ENCODE results near the gene PRPF40A.

Gene PRPF40A

DNA sequence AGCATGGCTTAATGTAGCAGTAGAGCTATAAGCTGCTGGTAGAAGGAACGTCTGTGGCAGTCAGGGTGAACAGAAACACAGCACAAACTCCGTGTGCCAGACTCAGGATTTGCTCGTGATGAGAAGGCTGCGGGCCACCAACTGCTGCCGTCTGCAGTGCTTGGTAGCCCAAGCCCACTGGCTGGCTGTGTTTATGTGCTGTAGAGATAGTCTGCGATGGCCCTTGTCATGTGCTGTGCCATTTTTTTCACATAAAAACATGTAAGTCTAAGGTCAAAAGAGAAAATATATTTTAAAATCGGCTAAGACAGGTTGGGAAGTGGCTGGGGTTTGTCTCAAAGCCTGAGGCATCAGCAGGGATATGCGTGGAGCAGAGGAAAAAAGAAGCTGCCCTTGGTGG lies 78.7 kb downstream of the PRPF40A start:
- H3K9me2 ChIP-seq (replicated peaks; ENCODE audit: insufficient read depth, low read length) = no peaks in the 10 kb centered on the region
- no peak overlapping the region for H3K4me3 ChIP-seq (ENCODE audit: low read length)
- H3K27me3 ChIP-seq (replicated peaks; ENCODE audit: insufficient read depth, low read length) = no peaks in the 10 kb centered on the region
- no peak overlapping the region for H3K27ac ChIP-seq (ENCODE audit: low read length)
- no peaks in the 10 kb centered on the region for H3K9me3 ChIP-seq (replicated peaks; ENCODE audit: insufficient read depth, low read length)
- no peaks in the 10 kb centered on the region for H4K20me1 ChIP-seq (ENCODE audit: insufficient read depth, low read length)
- no peak overlapping the region for H3K4me2 ChIP-seq (ENCODE audit: low read depth, low read length)
- no peaks in the 10 kb centered on the region for H3K36me3 ChIP-seq (replicated peaks; ENCODE audit: insufficient read depth, low read length)
- H2AFZ ChIP-seq (ENCODE audit: low read length) = no peak overlapping the region
- DNase-seq = no peak
- H3K9ac ChIP-seq (ENCODE audit: low read length) = no peak overlapping the region
- no peaks in the 10 kb centered on the region for H3K4me1 ChIP-seq (ENCODE audit: low read length)
- TF ChIP-seq, protein P1, sequence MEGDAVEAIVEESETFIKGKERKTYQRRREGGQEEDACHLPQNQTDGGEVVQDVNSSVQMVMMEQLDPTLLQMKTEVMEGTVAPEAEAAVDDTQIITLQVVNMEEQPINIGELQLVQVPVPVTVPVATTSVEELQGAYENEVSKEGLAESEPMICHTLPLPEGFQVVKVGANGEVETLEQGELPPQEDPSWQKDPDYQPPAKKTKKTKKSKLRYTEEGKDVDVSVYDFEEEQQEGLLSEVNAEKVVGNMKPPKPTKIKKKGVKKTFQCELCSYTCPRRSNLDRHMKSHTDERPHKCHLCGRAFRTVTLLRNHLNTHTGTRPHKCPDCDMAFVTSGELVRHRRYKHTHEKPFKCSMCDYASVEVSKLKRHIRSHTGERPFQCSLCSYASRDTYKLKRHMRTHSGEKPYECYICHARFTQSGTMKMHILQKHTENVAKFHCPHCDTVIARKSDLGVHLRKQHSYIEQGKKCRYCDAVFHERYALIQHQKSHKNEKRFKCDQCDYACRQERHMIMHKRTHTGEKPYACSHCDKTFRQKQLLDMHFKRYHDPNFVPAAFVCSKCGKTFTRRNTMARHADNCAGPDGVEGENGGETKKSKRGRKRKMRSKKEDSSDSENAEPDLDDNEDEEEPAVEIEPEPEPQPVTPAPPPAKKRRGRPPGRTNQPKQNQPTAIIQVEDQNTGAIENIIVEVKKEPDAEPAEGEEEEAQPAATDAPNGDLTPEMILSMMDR (IDR thresholded peaks at IDR 0.05; ENCODE audit: low read length) = no peak
- TF ChIP-seq EZH2phosphoT487 (IDR thresholded peaks at IDR 0.05; ENCODE audit: low read length) (no peak), EZH2 (optimal IDR thresholded peaks at IDR 0.05; ENCODE audit: low read depth, low read length) (no peak)
- H3K79me2 ChIP-seq (ENCODE audit: low read length) = no peaks in the 10 kb centered on the region
- H3F3A ChIP-seq (ENCODE audit: insufficient read depth, low read length) = no peaks in the 10 kb centered on the region

GRCh38 chr2:152638056-152638455 lies 79.2 kb downstream of the PRPF40A start:
- no peaks in the 10 kb centered on the region for H3K9me2 ChIP-seq (replicated peaks; ENCODE audit: insufficient read depth, low read length)
- H3F3A ChIP-seq (ENCODE audit: insufficient read depth, low read length) = no peaks in the 10 kb centered on the region
- H3K9ac ChIP-seq (ENCODE audit: low read length) = no peak overlapping the region
- DNase-seq = no peak
- no peaks in the 10 kb centered on the region for H3K9me3 ChIP-seq (replicated peaks; ENCODE audit: insufficient read depth, low read length)
- no peaks in the 10 kb centered on the region for H3K4me1 ChIP-seq (ENCODE audit: low read length)
- H3K27ac ChIP-seq (ENCODE audit: low read length) = no peak overlapping the region
- H4K20me1 ChIP-seq (ENCODE audit: insufficient read depth, low read length) = no peaks in the 10 kb centered on the region
- no peak overlapping the region for H2AFZ ChIP-seq (ENCODE audit: low read length)
- no peaks in the 10 kb centered on the region for H3K79me2 ChIP-seq (ENCODE audit: low read length)
- no peak for TF ChIP-seq EZH2phosphoT487 (IDR thresholded peaks at IDR 0.05; ENCODE audit: low read length)
- no peak for TF ChIP-seq EZH2 (optimal IDR thresholded peaks at IDR 0.05; ENCODE audit: low read depth, low read length)
- TF ChIP-seq, protein P1 (IDR thresholded peaks at IDR 0.05; ENCODE audit: low read length) = no peak
- no peaks in the 10 kb centered on the region for H3K36me3 ChIP-seq (replicated peaks; ENCODE audit: insufficient read depth, low read length)
- no peaks in the 10 kb centered on the region for H3K27me3 ChIP-seq (replicated peaks; ENCODE audit: insufficient read depth, low read length)
- no peak overlapping the region for H3K4me2 ChIP-seq (ENCODE audit: low read depth, low read length)
- no peak overlapping the region for H3K4me3 ChIP-seq (ENCODE audit: low read length)

DNA sequence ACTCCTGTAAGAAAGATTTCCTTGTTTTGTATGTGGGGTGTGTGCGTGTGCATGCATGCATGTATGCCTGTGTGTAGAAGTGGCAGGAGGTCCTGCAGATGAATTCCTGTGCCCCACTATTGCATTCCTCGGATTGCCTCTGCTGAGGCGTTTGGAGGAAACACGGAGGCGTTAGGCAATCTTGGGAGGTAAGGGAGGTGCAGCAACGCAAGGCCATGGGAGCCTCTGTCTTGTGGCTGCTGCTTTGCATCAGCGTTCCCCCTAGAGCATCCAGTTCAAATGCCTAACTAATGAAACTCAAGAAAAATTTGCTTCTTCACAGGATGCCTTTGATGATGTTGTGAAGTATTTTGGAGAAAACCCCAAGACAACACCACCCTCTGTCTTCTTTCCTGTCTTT lies 80.0 kb downstream of the PRPF40A start:
- no peak overlapping the region for H3K27ac ChIP-seq (ENCODE audit: low read length)
- H3K4me3 ChIP-seq (ENCODE audit: low read length) = no peak overlapping the region
- no peaks in the 10 kb centered on the region for H3K4me1 ChIP-seq (ENCODE audit: low read length)
- no peaks in the 10 kb centered on the region for H3K79me2 ChIP-seq (ENCODE audit: low read length)
- H4K20me1 ChIP-seq (ENCODE audit: insufficient read depth, low read length) = no peaks in the 10 kb centered on the region
- no peaks in the 10 kb centered on the region for H3K36me3 ChIP-seq (replicated peaks; ENCODE audit: insufficient read depth, low read length)
- H3K9ac ChIP-seq (ENCODE audit: low read length) = no peak overlapping the region
- no peaks in the 10 kb centered on the region for H3K9me2 ChIP-seq (replicated peaks; ENCODE audit: insufficient read depth, low read length)
- no peak overlapping the region for H3K4me2 ChIP-seq (ENCODE audit: low read depth, low read length)
- no peak for DNase-seq
- H3K9me3 ChIP-seq (replicated peaks; ENCODE audit: insufficient read depth, low read length) = no peaks in the 10 kb centered on the region
- H3K27me3 ChIP-seq (replicated peaks; ENCODE audit: insufficient read depth, low read length) = no peaks in the 10 kb centered on the region
- no peaks in the 10 kb centered on the region for H3F3A ChIP-seq (ENCODE audit: insufficient read depth, low read length)
- H2AFZ ChIP-seq (ENCODE audit: low read length) = no peak overlapping the region
- TF ChIP-seq EZH2 (optimal IDR thresholded peaks at IDR 0.05; ENCODE audit: low read depth, low read length) (no peak), EZH2phosphoT487 (IDR thresholded peaks at IDR 0.05; ENCODE audit: low read length) (no peak)
- TF ChIP-seq, protein P1 (IDR thresholded peaks at IDR 0.05; ENCODE audit: low read length) = no peak

All from MM.1S (cell line).